SK-N-SH (cell line): ENCODE results near the gene ZNF74. TPM values are rescaled to one million over a fixed set of nuclear protein-coding genes. Genes with fewer than 3 reads are reported as not detected.

Experiments used
- CTCF ChIA-PET: fragments of 300-600, 350-600 bp; formaldehyde crosslinking; extraction: SDS; loops from one replicate; lab custom pipeline; 2021; lab: Yijun Ruan, JAX
- POLR2A ChIA-PET: fragments of 350-600 bp; sonication (Branson Sonifier 250); formaldehyde crosslinking; extraction: SDS; loops from one replicate; lab custom pipeline; 2020; ENCODE audit warnings: antibody characterized with exemption, inconsistent platforms; lab: Yijun Ruan, JAX
- DNase-seq: peaks from one replicate; pipeline ENCODE4 v3.0.0; 2012
- H2AFZ ChIP-seq: fragments of 200-600 bp; sonication (generic); 2 replicates; pipeline ENCODE4 v1.8.1; 2016; ENCODE audit warnings: antibody characterized with exemption, mild to moderate bottlenecking, low read depth
- H3F3A ChIP-seq: fragments of 200-600 bp; sonication (generic); replicated peaks from 2 replicates; pipeline ENCODE3; 2016; ENCODE audit warnings: antibody characterized with exemption, mild to moderate bottlenecking; ENCODE audit not compliant: insufficient read depth
- H3K27ac ChIP-seq, 2 experiments: fragments of 200-500 bp in 1 of 2; fragments of 200-600 bp in 1 of 2; sonication (Bioruptor generic) in 1 of 2; sonication (generic), shearing (Covaris generic) in 1 of 2; 2 replicates each; pipeline versions ENCODE4 v1.5.1 to v1.6.1; 2014 to 2016; ENCODE audit warnings: low read depth in 2 of 2, inconsistent platforms in 1 of 2, low read length in 1 of 2, mild to moderate bottlenecking in 1 of 2, mixed read lengths in 1 of 2
- H3K27me3 ChIP-seq: fragments of 200-600 bp; sonication (generic), shearing (Covaris generic); 2 replicates; pipeline ENCODE4 v1.6.1; 2016; ENCODE audit warnings: mixed run types; ENCODE audit not compliant: insufficient read depth
- H3K36me3 ChIP-seq, 2 experiments: fragments of 200-500 bp in 1 of 2; fragments of 200-600 bp in 1 of 2; sonication (Bioruptor generic) in 1 of 2; sonication (generic) in 1 of 2; replicated peaks in 1 of 2; 2 replicates each; pipeline versions ENCODE3 to v1.5.1; 2014 to 2016; ENCODE audit warnings: low read length in 1 of 2, mild to moderate bottlenecking in 1 of 2; ENCODE audit not compliant: insufficient read depth in 2 of 2, control insufficient read depth in 1 of 2
- H3K4me1 ChIP-seq, 2 experiments: fragments of 200-500 bp in 1 of 2; fragments of 200-600 bp in 1 of 2; sonication (Bioruptor generic) in 1 of 2; sonication (generic), shearing (Covaris generic) in 1 of 2; 2 replicates each; pipeline versions ENCODE4 v1.5.1 to v1.6.1; 2014 to 2016; ENCODE audit warnings: low read depth in 1 of 2, low read length in 1 of 2, mixed run types in 1 of 2; ENCODE audit not compliant: insufficient read depth in 2 of 2, control insufficient read depth in 1 of 2
- H3K4me2 ChIP-seq: fragments of 200-600 bp; sonication (generic), shearing (Covaris generic); 2 replicates; pipeline ENCODE4 v1.6.1; 2017; ENCODE audit warnings: mixed run types
- H3K4me3 ChIP-seq, 2 experiments: fragments of 200-500 bp in 1 of 2; fragments of 200-600 bp in 1 of 2; sonication (Bioruptor generic) in 1 of 2; sonication (generic), shearing (Covaris generic) in 1 of 2; 2 replicates each; pipeline versions ENCODE4 v1.5.1 to v1.8.1; 2014 to 2016; ENCODE audit warnings: low read depth in 2 of 2, inconsistent platforms in 1 of 2, low read length in 1 of 2, mild to moderate bottlenecking in 1 of 2, mixed read lengths in 1 of 2, moderate library complexity in 1 of 2
- H3K79me2 ChIP-seq: fragments of 200-600 bp; sonication (generic); 2 replicates; pipeline ENCODE4 v1.8.1; 2017; ENCODE audit warnings: mild to moderate bottlenecking; ENCODE audit not compliant: insufficient read depth
- H3K9ac ChIP-seq: fragments of 200-600 bp; sonication (generic); 2 replicates; pipeline ENCODE4 v1.6.1; 2017; ENCODE audit warnings: mixed run types
- H3K9me2 ChIP-seq: fragments of 200-600 bp; sonication (generic); 2 replicates; pipeline ENCODE4 v1.6.1; 2017; ENCODE audit warnings: mixed run types
- H3K9me3 ChIP-seq: fragments of 200-600 bp; sonication (generic); 2 replicates; pipeline ENCODE4 v1.6.1; 2017; ENCODE audit warnings: mixed run types, mild to moderate bottlenecking, moderate library complexity
- H4K20me1 ChIP-seq: fragments of 200-600 bp; sonication (generic); 2 replicates; pipeline ENCODE4 v1.6.1; 2017; ENCODE audit warnings: mild to moderate bottlenecking, mixed run types; ENCODE audit not compliant: insufficient read depth
- CHD2 ChIP-seq: fragments of 150-350 bp; IDR thresholded peaks from 2 replicates; pipeline ENCODE4 v1.6.1; 2018; ENCODE audit warnings: low read length; ENCODE audit not compliant: partially characterized antibody
- ELF1 ChIP-seq: IDR thresholded peaks from 2 replicates; pipeline ENCODE4 v1.4.0; 2012
- EP300 ChIP-seq, 2 experiments: IDR thresholded peaks; 2 replicates each; pipeline versions ENCODE4 v1.4.0 to v1.6.1; 2012; ENCODE audit warnings: borderline replicate concordance in 1 of 2, low read depth in 1 of 2, low read length in 1 of 2
- FOSL2 ChIP-seq: IDR thresholded peaks from 2 replicates; pipeline ENCODE4 v1.4.0; 2012; ENCODE audit warnings: low read depth, mild to moderate bottlenecking, moderate library complexity, borderline replicate concordance
- GABPA ChIP-seq: IDR thresholded peaks from 2 replicates; pipeline ENCODE4 v1.4.0; 2012; ENCODE audit warnings: low read depth, mild to moderate bottlenecking
- JUND ChIP-seq: IDR thresholded peaks from 2 replicates; pipeline ENCODE4 v1.4.0; 2012
- MEF2A ChIP-seq: IDR thresholded peaks from 2 replicates; pipeline ENCODE4 v1.4.0; 2012; ENCODE audit warnings: low read depth, borderline replicate concordance
- NFIC ChIP-seq: IDR thresholded peaks from 2 replicates; pipeline ENCODE4 v1.4.0; 2012; ENCODE audit warnings: borderline replicate concordance
- NRF1 ChIP-seq: IDR thresholded peaks from 2 replicates; pipeline ENCODE4 v1.6.1; 2012; ENCODE audit warnings: low read depth, mild to moderate bottlenecking, low read length
- RCOR1 ChIP-seq: fragments of 150-350 bp; IDR thresholded peaks from 2 replicates; pipeline ENCODE4 v1.6.1; 2017; ENCODE audit warnings: antibody characterized with exemption, low read length
- RFX5 ChIP-seq: IDR thresholded peaks from 2 replicates; pipeline ENCODE4 v1.6.1; 2012; ENCODE audit warnings: mild to moderate bottlenecking, improper control_type of control experiment, low read length
- RXRA ChIP-seq: IDR thresholded peaks from 2 replicates; pipeline ENCODE4 v1.4.0; 2012; ENCODE audit warnings: low read depth, mild to moderate bottlenecking, borderline replicate concordance
- SIN3A ChIP-seq: IDR thresholded peaks from 2 replicates; pipeline ENCODE4 v1.6.1; 2012; ENCODE audit warnings: low read depth, mild to moderate bottlenecking, low read length, moderate library complexity, borderline replicate concordance
- WGBS: methylation state at CpG from one replicate; pipeline ENCODE4 v1.1.6; 2017; ENCODE audit warnings: low lambda C conversion rate; 5-methylcytosine and 5-hydroxymethylcytosine counted together
- polyA plus RNA-seq, 3 experiments: library from polyadenylated mRNA; depleted of rRNA; stranded (reverse); fragments of >200 nt; gene quantifications; 2 replicates each; pipeline ENCODE4 v1.2.3, GENCODE V29; 2012
- TF ChIP-seq, protein P1 (sequence below): fragments of 200-600 bp; sonication (generic); IDR thresholded peaks from 2 replicates; pipeline ENCODE4 v1.6.1; 2017; ENCODE audit warnings: antibody characterized with exemption, mild to moderate bottlenecking, moderate library complexity
- TF ChIP-seq, protein P2 (sequence below): IDR thresholded peaks from 2 replicates; pipeline ENCODE4 v1.6.1; 2012; ENCODE audit warnings: mild to moderate bottlenecking, low read depth, low read length, moderate library complexity

ZNF74 gene
- polyA plus RNA-seq, 1 of the 3 experiments (the other 2 are of a cell fraction): 8.0 TPM

DNA sequence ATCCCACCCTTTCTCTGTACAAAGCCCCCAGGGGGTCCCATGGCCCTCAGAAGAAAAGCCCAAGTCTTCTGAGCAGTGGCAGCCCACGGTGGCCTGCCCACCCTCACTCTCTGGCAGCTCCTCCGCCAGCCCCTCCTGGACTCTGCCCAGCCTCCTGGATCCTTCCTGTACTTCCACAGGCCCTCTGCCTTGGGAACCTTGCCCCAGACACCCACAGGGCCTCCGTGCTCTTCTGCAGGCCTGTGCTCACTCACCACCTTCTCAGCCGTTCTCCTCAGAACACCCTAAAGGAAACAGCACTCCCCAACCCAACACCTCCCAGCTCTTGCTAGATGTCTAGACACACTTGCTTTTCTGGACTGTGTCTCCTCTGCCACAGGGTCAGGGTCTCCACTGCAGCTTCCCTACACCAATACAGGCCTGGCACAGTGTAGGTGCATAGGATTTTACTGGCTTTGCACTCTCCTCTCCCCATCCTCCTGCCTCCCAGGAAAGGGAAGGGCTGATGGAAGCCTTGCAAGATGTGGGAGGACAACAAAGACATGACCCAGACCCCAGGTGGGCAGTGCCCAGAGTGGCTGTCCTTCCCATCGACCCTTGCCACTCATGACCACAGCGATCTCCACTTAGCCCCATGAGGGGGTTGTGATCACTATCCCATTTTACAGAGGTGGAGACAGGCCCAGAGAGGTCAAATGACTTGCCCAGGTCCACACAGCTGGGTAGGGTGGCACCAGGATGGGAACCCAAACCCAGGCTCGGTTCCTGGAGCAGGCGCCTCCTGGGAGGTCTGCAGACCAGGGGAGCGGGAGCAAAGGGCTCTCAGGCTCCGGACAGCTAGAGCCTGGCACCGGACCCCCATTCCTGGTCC, 41.7 kb downstream of the ZNF74 start:
- Histone ChIP-seq H3K27me3 (no peaks in the 10 kb centered on the region), H2AFZ (no peak overlapping the region), H3K4me3 (peak overlapping the region; percentile 94 to 96), H3K9me3 (no peaks in the 10 kb centered on the region), H3K4me2 (peak overlapping the region; percentile 99), H4K20me1 (peaks cover 53% of the 10 kb centered on the region), H3K27ac (peak overlapping the region; percentile 53 to 76; a peak in 2 of 4 replicates), H3K36me3 (peaks cover 0 to 5% of the 10 kb centered on the region in 2 experiments), H3K9me2 (no peaks in the 10 kb centered on the region), H3K4me1 (peaks cover 19 to 28% of the 10 kb centered on the region in 2 experiments; a peak in 3 of 4 replicates), H3K79me2 (peaks cover 68% of the 10 kb centered on the region), H3K9ac (peak overlapping the region; percentile 87), H3F3A (no peaks in the 10 kb centered on the region)
- peak; percentile 23 for DNase-seq
- CTCF ChIA-PET: interaction anchor here (0.8 to 6.4 kb wide), 5 partner anchors 8 to 63 kb away, joined by 3 to 38 read pairs (median 5); no protein-coding TSS in a partner anchor
- 87% methylated on average over 5 of the region's 11 CpGs for WGBS
- TF ChIP-seq RFX5 (no peak), NRF1 (no peak), FOSL2 (no peak), JUND (no peak), ELF1 (no peak), RXRA (no peak), GABPA (no peak), NFIC (no peak), MEF2A (no peak), SIN3A (no peak), EP300 (IDR thresholded peaks at IDR 0.05; ENCODE audit: borderline replicate concordance in 1 of 2, low read depth in 1 of 2, low read length in 1 of 2) (no peak), RCOR1 (no peak), CHD2 (no peak)
- TF ChIP-seq, protein P1, sequence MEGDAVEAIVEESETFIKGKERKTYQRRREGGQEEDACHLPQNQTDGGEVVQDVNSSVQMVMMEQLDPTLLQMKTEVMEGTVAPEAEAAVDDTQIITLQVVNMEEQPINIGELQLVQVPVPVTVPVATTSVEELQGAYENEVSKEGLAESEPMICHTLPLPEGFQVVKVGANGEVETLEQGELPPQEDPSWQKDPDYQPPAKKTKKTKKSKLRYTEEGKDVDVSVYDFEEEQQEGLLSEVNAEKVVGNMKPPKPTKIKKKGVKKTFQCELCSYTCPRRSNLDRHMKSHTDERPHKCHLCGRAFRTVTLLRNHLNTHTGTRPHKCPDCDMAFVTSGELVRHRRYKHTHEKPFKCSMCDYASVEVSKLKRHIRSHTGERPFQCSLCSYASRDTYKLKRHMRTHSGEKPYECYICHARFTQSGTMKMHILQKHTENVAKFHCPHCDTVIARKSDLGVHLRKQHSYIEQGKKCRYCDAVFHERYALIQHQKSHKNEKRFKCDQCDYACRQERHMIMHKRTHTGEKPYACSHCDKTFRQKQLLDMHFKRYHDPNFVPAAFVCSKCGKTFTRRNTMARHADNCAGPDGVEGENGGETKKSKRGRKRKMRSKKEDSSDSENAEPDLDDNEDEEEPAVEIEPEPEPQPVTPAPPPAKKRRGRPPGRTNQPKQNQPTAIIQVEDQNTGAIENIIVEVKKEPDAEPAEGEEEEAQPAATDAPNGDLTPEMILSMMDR: no peak
- TF ChIP-seq, protein P2, sequence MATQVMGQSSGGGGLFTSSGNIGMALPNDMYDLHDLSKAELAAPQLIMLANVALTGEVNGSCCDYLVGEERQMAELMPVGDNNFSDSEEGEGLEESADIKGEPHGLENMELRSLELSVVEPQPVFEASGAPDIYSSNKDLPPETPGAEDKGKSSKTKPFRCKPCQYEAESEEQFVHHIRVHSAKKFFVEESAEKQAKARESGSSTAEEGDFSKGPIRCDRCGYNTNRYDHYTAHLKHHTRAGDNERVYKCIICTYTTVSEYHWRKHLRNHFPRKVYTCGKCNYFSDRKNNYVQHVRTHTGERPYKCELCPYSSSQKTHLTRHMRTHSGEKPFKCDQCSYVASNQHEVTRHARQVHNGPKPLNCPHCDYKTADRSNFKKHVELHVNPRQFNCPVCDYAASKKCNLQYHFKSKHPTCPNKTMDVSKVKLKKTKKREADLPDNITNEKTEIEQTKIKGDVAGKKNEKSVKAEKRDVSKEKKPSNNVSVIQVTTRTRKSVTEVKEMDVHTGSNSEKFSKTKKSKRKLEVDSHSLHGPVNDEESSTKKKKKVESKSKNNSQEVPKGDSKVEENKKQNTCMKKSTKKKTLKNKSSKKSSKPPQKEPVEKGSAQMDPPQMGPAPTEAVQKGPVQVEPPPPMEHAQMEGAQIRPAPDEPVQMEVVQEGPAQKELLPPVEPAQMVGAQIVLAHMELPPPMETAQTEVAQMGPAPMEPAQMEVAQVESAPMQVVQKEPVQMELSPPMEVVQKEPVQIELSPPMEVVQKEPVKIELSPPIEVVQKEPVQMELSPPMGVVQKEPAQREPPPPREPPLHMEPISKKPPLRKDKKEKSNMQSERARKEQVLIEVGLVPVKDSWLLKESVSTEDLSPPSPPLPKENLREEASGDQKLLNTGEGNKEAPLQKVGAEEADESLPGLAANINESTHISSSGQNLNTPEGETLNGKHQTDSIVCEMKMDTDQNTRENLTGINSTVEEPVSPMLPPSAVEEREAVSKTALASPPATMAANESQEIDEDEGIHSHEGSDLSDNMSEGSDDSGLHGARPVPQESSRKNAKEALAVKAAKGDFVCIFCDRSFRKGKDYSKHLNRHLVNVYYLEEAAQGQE: no peak
- POLR2A ChIA-PET: interaction anchor here (1.3 to 3.2 kb wide), 3 partner anchors 8 to 12 kb away, joined by 4 to 13 read pairs (median 9); no protein-coding TSS in a partner anchor
